K562 (cell line): ENCODE measurements around the gene CTDNEP1. TPM values are rescaled to one million over a fixed set of nuclear protein-coding genes. Genes with fewer than 3 reads are reported as not detected.

Source experiments
- C11orf30 ChIP-seq: fragments of 450-650 bp; IDR thresholded peaks from 2 replicates; pipeline ENCODE4 v1.6.1; 2016; ENCODE audit warnings: low read depth, mild to moderate bottlenecking
- CHD2 ChIP-seq: IDR thresholded peaks from 2 replicates; pipeline ENCODE4 v1.6.1; 2011; ENCODE audit warnings: low read depth, low read length
- EP400 ChIP-seq: fragments of 450-650 bp; IDR thresholded peaks from 2 replicates; pipeline ENCODE4 v1.6.1; 2017; ENCODE audit warnings: antibody characterized with exemption, mild to moderate bottlenecking, moderate library complexity
- GABPB1 ChIP-seq: sonication (generic); formaldehyde crosslinking; IDR thresholded peaks from 2 replicates; pipeline ENCODE4 v1.8.0; 2022; ENCODE audit warnings: mild to moderate bottlenecking, missing genetic modification reagents
- HNRNPK ChIP-seq: fragments of 200-400 bp; formaldehyde crosslinking; IDR thresholded peaks from one replicate; pipeline ENCODE4 v1.6.1; 2018; ENCODE audit warnings: mild to moderate bottlenecking, low read depth, low read length; ENCODE audit not compliant: poor library complexity, severe bottlenecking
- KAT7 ChIP-seq: sonication (generic); formaldehyde crosslinking; IDR thresholded peaks from 2 replicates; pipeline ENCODE4 v1.8.0; 2022; ENCODE audit warnings: missing genetic modification reagents, mild to moderate bottlenecking, borderline replicate concordance
- KAT8 ChIP-seq: fragments of 450-650 bp; IDR thresholded peaks from 2 replicates; pipeline ENCODE4 v1.6.1; 2016; ENCODE audit warnings: low read depth, mild to moderate bottlenecking
- LARP7 ChIP-seq: fragments of 450-650 bp; IDR thresholded peaks from 2 replicates; pipeline ENCODE4 v1.6.1; 2016
- LCOR ChIP-seq: sonication (generic); formaldehyde crosslinking; IDR thresholded peaks from 2 replicates; pipeline ENCODE4 v1.8.0; 2022; ENCODE audit warnings: mild to moderate bottlenecking, missing genetic modification reagents
- MAFF ChIP-seq: IDR thresholded peaks from 2 replicates; pipeline ENCODE4 v1.6.1; 2012; ENCODE audit warnings: low read length, improper control_type of control experiment
- MNT ChIP-seq, 2 experiments: fragments of 450-650 bp; conservative IDR thresholded peaks; 2 replicates each; pipeline ENCODE4 v1.6.1; 2017; ENCODE audit warnings: mild to moderate bottlenecking in 2 of 2, moderate library complexity in 2 of 2
- POLR2B ChIP-seq: fragments of 450-650 bp; IDR thresholded peaks from 2 replicates; pipeline ENCODE4 v1.6.1; 2018; ENCODE audit warnings: low read depth; ENCODE audit not compliant: partially characterized antibody
- SMARCC2 ChIP-seq: fragments of 450-650 bp; IDR thresholded peaks from 2 replicates; pipeline ENCODE4 v1.6.1; 2017; ENCODE audit warnings: antibody characterized with exemption, moderate library complexity, mild to moderate bottlenecking, low read depth
- XRCC5 ChIP-seq: fragments of 200-400 bp; formaldehyde crosslinking; IDR thresholded peaks from 2 replicates; pipeline ENCODE4 v1.6.1; 2017; ENCODE audit warnings: low read depth, mild to moderate bottlenecking, low read length
- ZKSCAN8 ChIP-seq: fragments of 200-800 bp; sonication (Bioruptor generic); IDR thresholded peaks from 2 replicates; pipeline ENCODE4 v1.6.1; 2016; ENCODE audit warnings: missing genetic modification characterization, missing compliant biosample characterization
- ZNF124 ChIP-seq: sonication (generic); formaldehyde crosslinking; IDR thresholded peaks from 2 replicates; pipeline ENCODE4 v1.8.1; 2022; ENCODE audit warnings: missing genetic modification reagents
- ZNF512 ChIP-seq: IDR thresholded peaks from 2 replicates; pipeline ENCODE4 v1.6.1; 2016; ENCODE audit warnings: missing genetic modification characterization, missing compliant biosample characterization
- ZNF668 ChIP-seq: fragments of 250-450 bp; sonication (Bioruptor Pico); IDR thresholded peaks from 2 replicates; pipeline ENCODE4 v1.8.0; 2022; ENCODE audit warnings: mild to moderate bottlenecking, inconsistent platforms
- ZNF707 ChIP-seq: fragments of 250-450 bp; sonication (Bioruptor Pico); conservative IDR thresholded peaks from 2 replicates; pipeline ENCODE4 v1.8.0; 2022; ENCODE audit warnings: inconsistent platforms, mild to moderate bottlenecking, moderate library complexity
- ZNF785 ChIP-seq: fragments of 250-450 bp; sonication (Bioruptor Pico); IDR thresholded peaks from 2 replicates; pipeline ENCODE4 v1.4.0; 2020; ENCODE audit warnings: mild to moderate bottlenecking
- polyA plus RNA-seq, 8 experiments: library from polyadenylated mRNA; depleted of rRNA in 4 of 8; stranded (reverse) in 5 of 8; unstranded in 3 of 8; fragments of >200 nt; fragmentation: Nextera tagmentation in 2 of 8; fragmentation: Illumina TruSeq in 1 of 8; extraction: Ambion mirVana in 2 of 8; extraction: Trizol in 1 of 8; gene quantifications; 2 replicates each; pipeline versions ENCODE4 v1.2.1 to v1.2.3, GENCODE V29; 2011 to 2014; ENCODE audit warnings: inconsistent platforms in 1 of 8, missing spikeins in 1 of 8
- total RNA-seq, 7 experiments: library from RNA; depleted of rRNA in 6 of 7; stranded (reverse); fragments of >200 nt in 6 of 7; fragmentation: Illumina TruSeq in 2 of 7; extraction: Trizol in 2 of 7; gene quantifications; 2 replicates each; pipeline versions ENCODE4 v1.2.1 to v1.2.3, GENCODE V29; 2011 to 2021; ENCODE audit warnings: low replicate concordance in 1 of 7
- TF ChIP-seq, protein P1 (sequence below): fragments of 450-650 bp; IDR thresholded peaks from 2 replicates; pipeline ENCODE4 v1.6.1; 2016; ENCODE audit warnings: mild to moderate bottlenecking
- TF ChIP-seq, protein P2 (sequence below): sonication (generic); formaldehyde crosslinking; IDR thresholded peaks from 2 replicates; pipeline ENCODE4 v1.8.0; 2022; ENCODE audit warnings: missing genetic modification reagents, mild to moderate bottlenecking, borderline replicate concordance

Gene CTDNEP1
- total and polyA plus RNA-seq, 9 of the 15 experiments (the other 6 are each of a cell fraction or from before 2014, with no cell fraction given): 10.7 to 150 (median 28.5) TPM

DNA sequence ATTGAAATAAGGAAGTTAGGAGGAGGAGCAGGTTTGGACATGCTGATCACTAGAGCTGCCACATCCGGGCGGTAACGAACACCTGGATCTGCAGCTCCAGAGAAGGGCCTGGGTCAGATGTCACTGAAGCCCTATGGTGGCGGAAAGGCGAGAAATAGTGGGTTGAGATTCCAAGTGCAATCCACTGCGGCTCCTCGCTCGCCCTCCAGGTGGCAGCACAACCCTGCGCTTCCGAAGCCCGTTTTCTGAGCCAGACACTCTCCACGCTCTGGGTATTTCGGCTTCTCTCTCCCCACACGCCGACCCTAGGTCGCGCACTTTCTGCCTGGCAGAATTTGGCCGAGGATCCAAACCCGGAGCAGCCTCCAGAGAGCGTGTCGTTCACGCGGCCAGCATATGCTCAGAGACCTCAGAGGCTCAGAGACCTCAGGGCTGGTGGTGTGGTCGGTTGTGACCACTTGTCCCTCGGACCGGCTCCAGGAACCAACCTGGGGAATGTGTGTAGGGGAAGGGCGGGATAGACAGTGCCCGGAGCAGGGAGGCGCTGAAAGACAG is 29.1 kb upstream of the CTDNEP1 start (continued):
- TF ChIP-seq, protein P1, sequence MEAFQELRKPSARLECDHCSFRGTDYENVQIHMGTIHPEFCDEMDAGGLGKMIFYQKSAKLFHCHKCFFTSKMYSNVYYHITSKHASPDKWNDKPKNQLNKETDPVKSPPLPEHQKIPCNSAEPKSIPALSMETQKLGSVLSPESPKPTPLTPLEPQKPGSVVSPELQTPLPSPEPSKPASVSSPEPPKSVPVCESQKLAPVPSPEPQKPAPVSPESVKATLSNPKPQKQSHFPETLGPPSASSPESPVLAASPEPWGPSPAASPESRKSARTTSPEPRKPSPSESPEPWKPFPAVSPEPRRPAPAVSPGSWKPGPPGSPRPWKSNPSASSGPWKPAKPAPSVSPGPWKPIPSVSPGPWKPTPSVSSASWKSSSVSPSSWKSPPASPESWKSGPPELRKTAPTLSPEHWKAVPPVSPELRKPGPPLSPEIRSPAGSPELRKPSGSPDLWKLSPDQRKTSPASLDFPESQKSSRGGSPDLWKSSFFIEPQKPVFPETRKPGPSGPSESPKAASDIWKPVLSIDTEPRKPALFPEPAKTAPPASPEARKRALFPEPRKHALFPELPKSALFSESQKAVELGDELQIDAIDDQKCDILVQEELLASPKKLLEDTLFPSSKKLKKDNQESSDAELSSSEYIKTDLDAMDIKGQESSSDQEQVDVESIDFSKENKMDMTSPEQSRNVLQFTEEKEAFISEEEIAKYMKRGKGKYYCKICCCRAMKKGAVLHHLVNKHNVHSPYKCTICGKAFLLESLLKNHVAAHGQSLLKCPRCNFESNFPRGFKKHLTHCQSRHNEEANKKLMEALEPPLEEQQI: no peak
- TF ChIP-seq KAT8 (no peak), MAFF (no peak), SMARCC2 (no peak), GABPB1 (CRISPR knock-in tag) (peak; percentile 71; the same call in 1 of the 2 replicates), LARP7 (0 out of 2 replicates have a peak, but pooled peaks have one; percentile 35), ZKSCAN8 (CRISPR knock-in tag) (no peak), ZNF124 (no peak), MNT (conservative IDR thresholded peaks at IDR 0.05) (no peak; a peak in 1 of 4 replicates), ZNF668 (CRISPR knock-in tag) (no peak), KAT7 (no peak; the same call in 1 of the 2 replicates), HNRNPK (no peak), ZNF785 (no peak), C11orf30 (no peak), ZNF707 (CRISPR knock-in tag) (no peak), CHD2 (no peak), XRCC5 (peak; percentile 78; the same call in 1 of the 2 replicates), POLR2B (no peak), EP400 (peak; percentile 72), LCOR (peak; percentile 87; the same call in 1 of the 2 replicates), ZNF512 (tag) (no peak)
- TF ChIP-seq, protein P2, sequence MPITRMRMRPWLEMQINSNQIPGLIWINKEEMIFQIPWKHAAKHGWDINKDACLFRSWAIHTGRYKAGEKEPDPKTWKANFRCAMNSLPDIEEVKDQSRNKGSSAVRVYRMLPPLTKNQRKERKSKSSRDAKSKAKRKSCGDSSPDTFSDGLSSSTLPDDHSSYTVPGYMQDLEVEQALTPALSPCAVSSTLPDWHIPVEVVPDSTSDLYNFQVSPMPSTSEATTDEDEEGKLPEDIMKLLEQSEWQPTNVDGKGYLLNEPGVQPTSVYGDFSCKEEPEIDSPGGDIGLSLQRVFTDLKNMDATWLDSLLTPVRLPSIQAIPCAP: no peak
